Activated CD8-positive, alpha-beta memory T cell treated with anti-CD3 and anti-CD28 coated beads, Interleukin-2, amount 50 U/mL, for 4 hours (primary cell): Measurements from ENCODE around the gene IFFO2.
A peak's percentile ranks its signal among the peaks of the same experiment; 100 is the strongest.

ENCODE experiments used
- DNase-seq: peaks from one replicate; pipeline ENCODE4 v3.0.0-alpha.2; 2020

Gene IFFO2

DNA sequence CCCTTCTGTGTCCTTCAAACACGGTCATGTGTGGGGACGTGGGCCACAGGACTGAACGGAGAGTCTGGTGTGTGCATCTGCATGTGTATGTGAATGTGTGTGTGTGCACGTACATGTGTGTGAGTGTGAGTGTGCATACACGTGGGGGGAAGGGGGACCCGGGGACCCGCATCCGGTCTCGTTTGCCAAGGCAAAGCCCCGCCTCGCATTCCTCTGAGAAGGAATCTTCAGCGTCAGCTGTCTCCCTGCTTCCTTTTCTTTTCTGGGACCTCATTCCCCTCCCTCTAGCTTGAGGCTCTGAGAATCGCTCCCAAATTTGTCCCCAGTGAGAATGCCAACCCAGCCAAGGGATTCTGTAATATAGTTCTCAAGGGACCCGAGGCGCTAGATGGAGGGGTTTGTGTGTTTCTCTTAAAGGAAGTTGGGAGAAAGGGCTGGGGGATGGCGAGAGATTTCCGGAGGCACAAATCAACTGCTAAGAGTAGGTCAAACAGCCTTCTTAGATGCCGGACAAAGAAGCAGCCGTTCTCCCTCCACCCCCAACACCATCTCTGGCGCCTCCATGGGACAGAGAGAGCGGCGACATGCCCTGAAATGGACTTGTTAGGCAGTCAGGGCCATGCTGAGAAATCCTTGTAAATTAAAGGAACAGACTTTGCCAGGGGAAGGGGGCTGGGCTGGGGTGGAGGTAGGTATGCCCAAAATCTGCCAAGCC, 6.6 kb downstream of the IFFO2 start:
- DNase-seq: no peak

DNA sequence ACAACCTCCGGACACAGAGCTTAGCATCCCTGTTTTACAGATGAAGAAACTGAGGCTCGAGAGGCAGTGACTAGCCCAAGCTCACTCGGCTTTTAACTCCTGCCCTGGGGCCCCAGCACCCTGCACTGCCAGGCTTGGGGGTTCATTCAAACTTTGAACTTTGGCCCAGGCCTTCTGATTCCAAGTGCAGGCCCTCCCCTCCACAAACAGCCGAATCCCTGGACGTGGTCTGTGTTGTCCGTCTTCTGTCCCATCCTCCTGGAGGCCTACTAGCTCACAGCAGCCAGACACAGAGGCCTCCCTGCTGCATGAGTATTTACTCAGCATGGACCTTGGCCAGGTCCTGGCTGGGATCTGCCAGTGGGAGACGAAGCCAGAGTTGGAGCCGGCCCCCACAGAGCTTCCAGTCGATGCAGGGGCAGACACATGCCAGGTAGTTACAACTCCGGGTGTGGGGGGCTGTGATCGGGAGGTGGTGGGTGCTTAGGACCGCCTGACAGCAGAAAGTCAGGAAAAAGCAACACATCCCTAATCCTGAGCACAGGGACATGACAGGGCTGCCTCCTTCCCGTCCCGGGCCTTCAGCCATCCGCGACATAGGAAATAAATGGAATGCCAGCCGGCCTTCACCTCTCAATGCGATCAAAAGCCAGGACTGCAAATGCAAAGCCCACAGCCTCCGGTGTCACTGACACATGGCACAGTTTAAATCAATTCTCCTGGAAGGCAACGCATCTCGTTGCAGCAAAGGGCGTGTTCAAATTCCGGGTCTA, 7.4 kb downstream of the IFFO2 start:
- no peak for DNase-seq

DNA sequence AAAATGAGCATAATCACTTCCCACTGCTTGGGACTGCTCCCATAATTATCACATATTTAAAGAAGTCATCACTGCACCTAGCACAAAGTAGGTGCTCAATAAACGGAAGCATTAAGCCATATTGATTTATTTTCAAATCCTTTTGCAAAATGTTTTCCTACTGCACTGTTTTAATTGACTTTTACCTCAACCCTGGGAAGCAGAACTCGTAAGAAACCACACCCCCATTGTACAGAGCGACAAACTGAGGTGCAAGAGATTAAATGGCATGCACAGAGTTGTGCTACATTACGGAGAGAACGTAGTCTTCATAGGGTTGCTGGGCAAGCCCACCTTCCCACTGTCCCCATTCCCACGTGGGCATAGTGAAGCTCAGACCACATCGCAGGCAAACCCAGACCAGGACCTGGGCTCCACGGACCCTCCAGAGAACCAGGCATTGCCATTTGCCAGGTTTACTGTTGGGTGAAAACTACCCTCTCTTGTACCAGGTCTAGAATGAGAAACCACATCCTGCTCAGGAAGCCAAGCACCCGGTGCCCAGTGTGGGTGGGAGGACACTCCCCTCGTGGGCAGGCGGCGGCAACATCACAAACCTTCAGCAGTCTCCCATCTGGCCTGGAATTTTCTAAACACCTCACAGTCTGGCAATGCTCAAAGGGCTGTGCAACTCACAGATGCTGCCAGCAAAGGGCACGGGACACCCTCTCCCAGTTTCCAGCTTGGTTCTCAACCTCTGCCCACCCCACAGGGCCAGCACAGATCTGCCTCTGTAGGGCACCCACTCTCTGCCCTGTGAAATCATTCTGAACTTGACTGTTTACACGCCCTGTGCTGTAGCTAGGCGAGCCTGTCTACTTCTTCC, 8.2 kb downstream of the IFFO2 start:
- peak; percentile 65 for DNase-seq

DNA sequence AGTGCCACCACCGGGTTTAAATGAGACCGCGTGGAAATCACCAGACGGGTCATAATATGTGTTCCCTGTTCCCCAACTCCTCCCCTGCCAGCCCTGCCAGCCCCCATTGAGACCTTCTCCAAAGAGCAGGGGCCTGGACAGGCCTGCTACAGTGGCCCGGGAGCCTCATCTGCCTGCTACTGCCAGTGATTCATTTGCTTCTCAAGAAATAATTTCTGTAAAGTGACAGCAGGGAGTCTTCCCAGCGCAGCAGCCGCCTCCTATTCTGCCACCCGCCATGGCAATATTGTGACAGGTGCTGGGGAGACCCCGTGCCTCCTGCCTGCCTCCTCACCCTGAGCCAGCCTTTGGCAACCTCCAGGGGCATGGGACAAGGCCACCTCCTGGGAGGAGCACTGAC, 8.9 kb downstream of the IFFO2 start:
- no peak for DNase-seq

DNA sequence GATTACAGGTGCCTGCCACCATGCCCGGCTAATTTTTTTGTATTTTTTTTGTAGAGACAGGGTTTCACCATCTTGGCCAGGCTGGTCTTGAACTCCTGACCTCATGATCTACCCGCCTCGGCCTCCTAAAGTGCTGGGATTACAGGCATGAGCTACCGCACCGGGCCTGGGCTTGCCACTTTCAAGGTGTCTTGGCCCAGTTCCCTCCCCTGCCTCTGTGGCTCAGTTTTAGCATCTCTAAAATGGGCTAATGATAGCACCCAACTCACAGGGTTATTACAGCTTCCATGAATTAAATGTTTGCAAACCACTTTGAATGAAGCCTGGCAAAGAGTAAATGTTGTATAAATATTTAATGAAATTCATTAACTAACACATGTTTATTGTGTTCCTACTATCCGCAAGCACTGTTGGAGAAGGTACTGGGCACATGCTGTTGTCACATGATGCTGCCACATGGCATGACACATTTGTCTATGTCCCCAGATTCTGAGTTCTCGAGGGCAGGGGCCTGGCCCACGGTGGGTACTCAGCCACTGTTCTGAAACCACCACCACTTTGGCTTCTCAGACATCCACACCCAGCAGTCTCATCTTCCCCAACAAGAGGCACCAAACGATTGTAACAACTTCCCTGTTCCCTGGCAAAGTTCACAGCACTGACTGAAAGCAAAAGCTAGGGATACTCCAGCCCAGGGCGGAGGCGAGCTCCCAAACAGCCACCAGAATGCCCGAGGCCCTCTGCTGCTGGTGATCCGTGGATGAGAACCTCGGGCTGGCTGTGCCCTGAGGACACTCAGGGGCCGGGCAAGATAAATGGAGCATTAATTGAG, 9.7 kb downstream of the IFFO2 start:
- no peak for DNase-seq

DNA sequence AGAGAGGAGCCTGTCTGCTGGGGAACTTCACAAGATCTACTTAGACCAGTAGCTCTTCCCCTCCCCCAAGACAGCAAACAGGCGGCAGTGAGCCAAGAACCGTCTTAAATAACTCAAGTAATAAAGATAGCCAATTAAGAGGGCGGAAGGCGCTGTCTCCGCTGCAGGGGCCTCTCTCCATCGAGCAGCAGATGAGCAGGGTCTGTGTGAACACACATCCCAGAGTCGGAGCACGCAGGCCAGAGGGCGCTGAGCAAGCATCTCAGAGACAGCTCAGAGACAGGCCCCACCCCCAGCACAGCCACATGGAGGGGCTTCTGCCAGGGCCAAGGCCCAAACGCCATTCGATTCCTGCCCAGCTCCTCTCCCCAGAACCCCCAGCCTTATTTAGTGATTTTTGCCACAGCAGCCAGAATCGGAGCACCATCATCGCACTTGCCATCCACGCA, 11.1 kb downstream of the IFFO2 start:
- DNase-seq: no peak

DNA sequence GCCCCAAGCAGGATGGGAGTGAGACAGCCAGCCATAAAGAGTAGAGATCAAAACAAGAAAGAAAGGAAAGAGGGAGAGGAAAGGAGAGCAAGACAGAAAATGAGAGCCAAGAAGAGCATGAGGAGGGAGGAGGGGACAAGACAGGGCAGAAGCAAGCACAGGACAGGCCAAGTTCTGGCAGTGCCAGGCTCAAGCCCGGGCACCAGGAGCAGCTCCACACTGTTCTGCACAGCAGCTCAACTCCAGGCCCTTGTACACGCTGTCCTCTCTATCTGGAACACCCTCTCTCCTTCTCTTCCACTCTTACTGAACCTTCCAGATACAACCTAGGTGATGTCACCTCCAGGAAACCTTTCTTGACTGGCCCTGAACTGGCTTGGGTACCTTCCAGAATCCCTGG, 11.7 kb downstream of the IFFO2 start:
- DNase-seq: no peak

DNA sequence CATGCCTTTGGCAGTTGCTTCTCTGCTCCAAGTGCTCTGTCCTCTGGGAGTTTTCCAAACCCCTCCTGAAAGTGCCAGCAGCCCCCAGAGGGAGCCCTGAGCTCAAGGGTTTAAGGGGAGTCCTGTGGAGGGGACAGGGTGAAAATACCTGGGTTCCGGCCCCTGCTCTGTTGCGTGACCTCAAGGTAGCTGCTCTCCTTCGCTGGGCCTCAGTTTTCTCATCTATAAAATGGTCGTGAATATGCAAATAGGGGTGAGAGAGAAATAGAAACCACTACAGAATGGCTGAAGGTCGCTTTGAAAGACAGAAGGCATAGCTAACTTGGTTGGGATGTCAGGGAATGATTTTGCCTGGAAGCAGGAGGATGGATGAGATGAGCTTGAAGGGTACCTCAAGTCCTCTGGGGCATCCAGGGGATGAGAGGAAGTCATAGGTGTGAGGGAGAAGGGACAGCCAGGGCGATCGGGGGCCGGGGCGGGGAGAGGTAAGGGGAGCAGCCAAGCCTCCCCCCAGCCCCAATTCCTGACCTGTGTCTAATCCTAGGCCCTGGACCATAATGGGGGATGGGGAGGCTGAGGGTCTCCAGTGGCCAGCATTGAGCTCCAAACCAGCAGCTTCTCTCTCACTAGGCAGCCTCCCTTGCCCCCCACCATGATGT, 12.4 kb downstream of the IFFO2 start:
- DNase-seq: no peak

DNA sequence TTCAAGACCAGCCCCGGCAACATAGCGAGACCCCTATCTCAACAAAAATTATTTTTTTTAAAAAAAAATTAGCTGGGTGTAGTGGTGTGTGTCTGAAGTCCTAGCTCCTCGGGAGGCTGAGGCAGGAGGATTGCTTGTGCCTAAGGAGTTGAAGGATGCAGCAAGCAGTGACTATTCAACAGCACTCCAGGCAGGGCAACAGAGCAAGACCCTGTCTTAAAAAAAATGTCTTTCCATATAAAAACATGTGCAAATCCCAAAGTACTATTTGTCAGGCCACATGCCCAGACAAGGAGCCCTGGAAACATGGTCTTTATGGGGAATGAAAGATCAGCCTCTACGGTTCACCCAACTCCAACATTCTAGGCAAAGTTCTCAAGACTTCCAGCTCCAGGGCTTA, 13.3 kb downstream of the IFFO2 start:
- DNase-seq: no peak

DNA sequence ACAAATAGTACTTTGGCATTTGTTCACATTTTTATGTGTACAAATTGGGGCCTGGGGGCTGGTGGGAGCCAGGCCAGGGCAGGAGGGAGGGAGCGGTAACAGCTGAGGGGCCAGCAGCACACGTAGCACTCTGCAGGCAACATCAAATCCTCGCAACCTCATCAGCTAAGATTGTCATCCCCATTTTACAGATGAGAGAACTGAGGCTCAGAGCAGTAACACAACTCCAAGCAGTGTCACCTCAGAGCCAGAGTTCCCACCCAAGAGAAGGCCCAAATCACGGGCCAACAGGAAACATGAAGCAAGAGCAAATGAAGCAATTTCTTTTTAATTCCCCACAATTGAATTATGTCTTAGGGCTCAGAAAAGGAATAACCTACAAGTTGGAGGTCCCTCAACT, 14.1 kb downstream of the IFFO2 start:
- DNase-seq: no peak

DNA sequence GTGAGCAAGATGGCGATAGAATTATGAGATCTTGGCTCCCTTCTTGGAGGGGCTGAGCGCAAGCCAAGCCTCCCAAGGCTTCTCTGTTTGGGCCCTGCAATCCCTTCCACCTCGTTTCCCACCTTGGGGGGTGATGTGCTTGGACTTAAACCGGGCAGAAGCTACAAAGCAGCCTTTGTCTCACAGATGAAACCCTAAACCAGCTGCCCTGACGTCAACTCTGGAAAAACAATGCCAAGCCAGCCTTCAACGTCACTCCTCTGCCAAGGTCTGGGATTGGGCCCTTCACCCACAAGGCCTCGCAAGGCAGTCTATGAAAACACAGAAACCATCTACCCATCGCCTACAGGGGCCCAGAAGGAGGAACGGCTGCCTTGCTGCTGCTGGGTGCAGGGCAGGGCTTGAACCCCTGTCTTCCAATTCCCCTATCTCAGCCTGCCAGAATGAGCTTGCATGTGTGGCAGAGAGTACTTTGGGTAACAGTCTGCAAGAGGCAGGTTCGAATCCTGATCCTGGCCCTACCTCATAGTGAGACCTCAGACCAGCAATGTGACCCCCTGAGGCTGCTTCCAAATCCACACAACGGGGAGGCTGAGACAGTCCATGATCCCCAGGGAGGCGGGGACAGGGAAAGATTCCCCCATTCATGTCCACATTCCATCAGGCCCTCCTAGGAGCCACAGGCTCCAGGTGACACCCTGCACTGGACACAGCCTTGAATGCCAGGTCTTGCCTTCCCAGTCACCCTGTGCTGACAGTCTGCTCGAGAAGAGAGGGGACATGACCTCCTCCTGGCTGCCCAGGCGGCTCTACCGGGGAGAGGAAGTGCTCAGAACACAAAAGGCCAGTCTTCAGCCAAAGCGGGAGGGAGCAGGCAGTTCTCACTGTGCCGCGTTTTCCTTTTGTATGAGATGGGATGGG, 15.0 kb downstream of the IFFO2 start:
- no peak for DNase-seq

DNA sequence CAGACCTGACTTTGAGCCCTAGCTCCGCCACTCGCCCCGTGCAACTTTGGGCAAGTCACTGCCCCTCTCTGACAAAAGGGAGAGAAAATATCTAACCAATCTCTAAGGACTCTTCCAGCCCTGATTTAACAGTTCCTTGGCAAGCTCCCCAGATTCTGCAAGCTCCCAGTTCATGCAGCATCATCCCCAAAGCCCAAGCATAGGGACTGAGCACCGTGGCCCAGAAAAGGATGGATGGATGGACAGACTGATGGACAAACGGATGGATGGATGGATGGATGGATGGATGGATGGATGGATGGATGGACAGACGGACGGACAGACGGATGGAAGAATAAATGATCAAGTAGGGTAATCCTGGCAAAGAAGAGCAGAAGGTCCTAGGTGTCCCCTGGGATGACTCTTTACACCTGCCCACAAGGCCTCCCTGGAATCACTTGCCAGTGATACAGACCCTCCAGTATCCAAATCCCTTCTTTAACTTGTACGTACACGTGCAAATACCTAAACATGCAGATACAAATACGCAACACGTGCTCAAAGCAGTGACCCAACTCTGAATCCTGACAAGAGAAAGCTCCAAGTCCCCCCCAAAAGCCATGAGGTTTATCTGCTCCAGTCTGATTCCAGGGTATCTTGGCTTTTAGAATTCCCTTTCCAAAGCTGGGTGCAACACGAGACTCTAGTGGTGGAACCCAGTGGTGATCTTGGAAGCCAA, 16.0 kb downstream of the IFFO2 start:
- no peak for DNase-seq

DNA sequence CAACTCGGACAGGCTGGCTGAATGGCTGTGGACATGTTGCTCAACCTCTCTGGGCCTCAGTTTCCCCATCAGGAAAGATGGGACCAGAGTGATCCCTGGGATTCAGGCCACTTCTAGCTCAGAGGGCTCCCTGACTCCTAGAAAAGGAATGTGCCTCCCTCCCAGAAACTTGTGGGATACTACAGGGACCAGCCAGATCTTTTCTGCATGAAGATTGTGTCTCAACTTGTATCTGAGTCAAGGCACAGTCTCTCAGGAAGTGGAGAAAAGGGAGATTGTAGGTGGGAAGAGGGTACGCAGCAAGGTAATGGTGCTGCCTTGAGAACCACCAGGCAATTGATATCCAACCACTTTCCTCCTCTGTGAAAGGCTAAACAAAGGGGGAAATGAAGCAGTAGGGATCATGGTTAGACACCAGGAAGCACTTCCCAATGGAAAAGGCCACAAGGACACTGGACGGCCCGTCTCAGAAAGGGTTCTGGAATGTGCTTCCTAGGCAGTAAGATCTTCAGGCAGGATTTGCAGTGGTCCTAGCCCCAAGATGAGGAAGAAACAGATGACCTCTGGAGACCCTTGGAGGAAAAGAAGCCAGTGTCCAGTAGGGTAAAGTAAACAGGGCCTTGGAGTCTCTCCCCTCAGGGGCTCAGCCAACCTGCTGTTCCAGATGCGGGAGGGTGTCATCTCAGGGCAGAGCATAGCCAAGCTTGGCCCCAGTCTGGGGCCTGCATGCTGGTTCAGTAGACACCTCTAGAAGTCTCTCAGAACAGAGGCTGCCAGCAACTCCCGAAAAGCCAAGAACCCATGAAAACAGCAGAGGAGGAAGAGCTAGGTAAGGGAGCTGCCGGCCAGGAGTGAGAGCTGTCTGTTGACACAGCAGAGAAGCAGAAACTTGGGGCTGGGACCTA, 16.8 kb downstream of the IFFO2 start:
- no peak for DNase-seq

DNA sequence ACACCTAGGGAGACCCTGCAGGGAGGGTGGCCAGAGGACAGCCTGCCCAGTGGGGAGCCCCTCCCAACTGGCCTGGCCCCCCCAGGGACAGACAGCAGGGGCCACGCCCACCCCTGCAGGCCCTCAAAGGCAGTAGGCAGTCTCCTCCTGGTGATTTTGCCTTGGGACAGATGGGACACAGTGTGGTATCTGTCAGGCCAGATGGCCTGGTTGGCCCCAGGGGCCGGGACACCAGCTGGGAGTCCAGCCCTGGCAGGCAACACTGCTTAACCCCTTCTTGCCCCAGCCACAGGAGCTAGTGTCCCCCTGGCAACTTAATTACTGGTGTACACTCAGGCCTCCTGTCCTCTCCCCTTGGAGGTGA, 17.8 kb downstream of the IFFO2 start:
- DNase-seq: no peak

DNA sequence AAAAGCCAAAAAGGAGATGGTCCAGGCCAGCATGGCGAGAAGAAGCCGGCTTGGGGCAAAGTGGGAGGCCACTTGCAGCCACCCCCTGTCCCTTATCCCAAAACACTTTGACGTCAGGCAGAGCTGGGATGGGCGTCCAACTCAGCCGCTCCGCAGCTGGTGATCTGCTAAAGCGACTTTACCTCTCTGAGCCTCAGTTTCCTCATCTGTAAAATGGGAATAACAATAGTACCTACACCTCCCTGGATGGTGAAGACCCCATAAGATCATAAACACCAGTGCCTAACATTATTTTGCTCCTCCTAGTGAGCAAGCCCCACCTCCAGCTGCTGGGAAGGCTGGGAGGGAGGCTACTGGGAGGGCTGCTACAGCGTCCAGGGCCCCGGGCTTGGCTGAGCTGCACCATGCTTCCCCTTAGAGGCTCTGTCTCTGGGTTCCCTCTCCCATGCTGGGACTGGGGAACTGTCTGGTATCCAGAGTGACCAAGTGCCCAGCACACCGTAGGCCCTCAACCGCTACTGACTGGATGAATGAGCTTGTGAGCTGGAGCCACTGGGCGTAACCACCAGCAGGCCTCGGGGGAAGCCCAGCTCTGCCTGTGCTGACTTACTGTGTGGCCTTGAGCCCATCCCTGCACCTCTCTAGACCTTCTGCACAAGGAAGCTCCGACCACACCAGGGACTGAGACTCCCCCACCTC, 18.3 kb downstream of the IFFO2 start:
- DNase-seq: no peak

DNA sequence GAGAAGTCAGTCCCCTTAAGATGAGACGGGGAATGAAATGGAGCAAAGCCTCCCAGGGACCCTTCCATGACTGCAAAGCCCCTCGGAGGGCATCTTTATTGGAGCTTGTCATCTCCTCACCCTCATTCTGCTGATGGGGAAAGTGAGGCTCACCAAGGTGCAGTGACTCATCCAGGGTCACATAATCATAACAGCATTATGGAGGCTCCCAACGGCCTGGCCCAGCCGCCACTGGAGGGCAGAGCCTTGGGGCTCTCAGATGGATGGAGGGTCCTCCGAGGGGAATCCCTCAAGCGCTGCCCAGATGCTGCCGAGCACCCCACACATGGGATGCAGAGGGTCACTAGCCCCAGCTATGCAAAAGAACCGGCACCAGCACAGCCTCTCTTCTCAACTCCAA, 18.9 kb downstream of the IFFO2 start:
- DNase-seq: no peak

DNA sequence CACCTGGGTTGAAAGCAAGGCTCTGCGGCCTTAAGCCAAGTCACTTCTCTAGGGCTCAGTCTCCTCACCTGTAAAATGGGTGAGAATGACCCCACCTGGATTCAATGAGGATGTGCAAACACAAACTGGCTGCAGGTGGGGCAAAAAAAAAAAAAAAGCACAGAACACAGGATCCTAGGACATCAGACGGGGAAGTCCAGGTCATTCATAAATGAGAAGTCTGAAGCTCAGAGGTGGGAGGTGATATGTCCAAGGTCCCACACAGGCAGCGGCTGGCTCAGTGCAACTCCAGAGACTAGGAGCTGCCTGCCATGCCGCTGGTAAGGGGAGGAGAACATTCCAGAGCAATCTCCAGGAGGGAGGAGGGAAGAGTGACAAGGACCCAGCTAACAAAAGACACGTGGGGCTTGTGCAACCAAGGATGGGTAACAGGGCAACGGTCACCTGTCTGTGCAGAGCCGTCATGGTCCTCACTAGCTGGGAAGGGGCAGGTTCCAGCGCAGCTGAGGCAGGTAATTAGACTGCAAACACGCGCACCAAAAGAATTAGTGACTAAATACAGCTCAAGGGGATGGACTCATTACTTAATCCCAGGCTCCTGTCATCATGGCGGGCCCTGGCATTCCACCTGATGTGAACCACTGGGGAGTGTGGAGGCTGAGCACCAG, 19.5 kb downstream of the IFFO2 start:
- no peak for DNase-seq

DNA sequence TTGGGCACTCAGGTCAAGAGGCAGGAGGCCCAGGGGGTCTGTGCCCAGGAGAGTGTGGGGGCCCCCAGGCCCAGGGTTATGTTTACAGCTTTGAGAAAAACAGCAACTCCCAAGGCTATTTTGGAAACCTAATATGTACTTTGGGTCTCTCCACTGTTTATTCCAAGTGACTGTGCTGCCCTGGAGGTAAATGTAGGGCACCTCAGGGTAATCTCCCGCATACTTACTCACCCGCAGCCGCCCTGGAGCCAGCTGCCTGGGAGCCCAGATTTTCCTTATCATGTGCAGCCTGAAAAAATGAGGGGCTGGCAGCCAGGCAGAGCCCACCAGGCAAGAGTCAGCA, 20.0 kb downstream of the IFFO2 start:
- DNase-seq: no peak
